NOMO-1 (cell line): Measurements from ENCODE around the gene NATD1.
"Not testable (repeated sequence)": the region's sequence is repeated elsewhere in the genome, so short reads cannot be mapped to it uniquely, and the experiment has no call there.

Experiments
- DNase-seq, 2 experiments: peaks; one replicate each; lab custom pipeline; 2025; ENCODE audit not compliant: unreplicated experiment in 2 of 2; lab: John Stamatoyannopoulos, UW

The NATD1 gene

DNA sequence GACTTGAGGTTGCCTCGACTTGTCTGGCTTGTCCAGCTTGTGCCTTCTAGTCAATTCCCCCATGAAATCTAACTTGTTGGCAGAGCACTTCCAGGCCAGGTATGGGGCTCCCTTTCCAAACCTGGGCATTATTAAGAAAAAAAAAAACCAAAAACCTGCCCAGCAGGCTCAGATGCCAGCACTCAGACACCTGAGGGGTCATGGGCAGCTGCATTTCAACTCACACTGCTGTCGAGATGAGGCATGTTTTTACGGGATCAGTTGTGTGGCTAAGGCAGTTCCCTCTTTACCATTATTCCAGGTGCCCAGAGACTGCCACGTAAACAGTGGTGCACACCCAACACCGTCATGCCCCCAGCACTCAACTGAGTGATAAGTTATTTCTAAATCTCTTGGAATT, 57.1 kb downstream of the NATD1 start:
- DNase-seq: no peak

DNA sequence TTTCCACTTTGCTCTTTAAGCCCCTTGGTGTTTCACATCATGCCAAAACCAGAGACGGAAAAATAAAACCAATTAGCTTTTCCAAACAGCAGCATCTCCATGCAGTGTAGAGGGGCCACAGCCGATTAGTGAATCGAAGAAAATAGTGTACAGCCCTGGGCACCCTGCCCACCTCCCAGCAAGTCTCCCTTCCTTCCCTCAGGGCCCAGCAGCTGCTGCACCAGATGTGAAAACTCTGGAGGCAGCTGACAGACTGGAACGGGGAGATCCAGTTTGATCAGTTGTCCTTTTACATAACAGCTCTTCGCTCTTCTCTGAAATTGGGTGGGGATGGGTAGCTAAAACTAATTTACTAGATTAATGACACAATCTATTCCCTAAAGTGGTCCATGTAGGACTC, 58.5 kb downstream of the NATD1 start:
- no peak for DNase-seq

DNA sequence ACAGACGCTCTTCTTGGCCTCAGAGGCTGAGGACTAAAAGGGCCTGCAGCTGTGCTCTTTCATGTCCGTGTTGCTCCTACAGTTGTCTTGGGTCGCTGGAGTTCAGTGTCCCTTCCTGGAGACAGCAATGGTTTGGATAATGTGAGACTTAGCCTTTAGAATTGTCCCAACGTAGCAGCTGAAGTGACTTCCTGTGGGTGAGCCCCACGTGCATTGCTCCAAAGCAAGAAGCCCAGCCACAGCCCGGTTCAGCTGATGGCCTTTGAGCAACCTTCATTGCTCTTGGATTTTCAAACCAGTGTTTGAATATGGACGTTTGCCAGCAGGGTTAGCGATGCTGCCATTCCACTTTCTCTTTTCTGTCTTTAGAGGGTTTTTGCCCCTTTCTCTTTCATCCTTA, 59.0 kb downstream of the NATD1 start:
- no peak for DNase-seq

DNA sequence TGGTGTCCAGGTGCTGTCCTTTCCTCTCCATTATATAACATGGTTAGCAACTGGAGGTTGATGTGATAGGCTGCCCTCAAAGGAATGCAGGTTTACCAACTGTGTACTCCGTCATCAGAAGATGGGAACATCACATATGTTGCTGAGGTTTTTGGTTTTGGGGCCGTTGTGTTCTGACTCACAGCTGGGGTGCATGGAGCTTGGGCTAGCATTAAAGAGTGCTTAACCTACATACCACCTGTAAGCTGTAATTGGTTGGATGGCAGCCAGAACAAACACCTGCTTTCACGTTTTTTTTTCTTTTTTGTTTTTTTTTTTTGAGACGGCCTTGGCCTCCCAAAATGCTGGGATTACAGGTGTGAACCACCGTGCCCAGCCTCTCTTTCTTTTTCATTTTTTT, 60.2 kb downstream of the NATD1 start:
- DNase-seq: no peak

DNA sequence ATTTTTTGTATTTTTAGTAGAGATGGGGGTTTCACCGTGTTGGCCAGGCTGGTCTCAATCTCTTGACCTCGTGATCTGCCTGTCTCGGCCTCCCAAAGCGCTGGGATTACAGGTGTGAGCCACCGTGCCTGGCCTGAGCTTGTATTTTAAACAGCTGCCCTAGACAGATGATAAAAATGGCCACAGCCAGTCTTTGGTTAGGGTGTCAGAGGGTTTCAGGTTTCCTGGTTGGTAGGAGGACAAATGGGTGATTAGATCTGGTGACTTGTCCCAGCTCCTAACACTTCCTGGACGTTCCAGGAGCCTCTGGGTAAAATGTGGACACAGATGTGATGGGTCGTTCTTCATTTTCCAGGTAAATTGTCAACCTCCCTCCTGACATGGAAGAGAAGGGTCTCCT, 60.8 kb downstream of the NATD1 start:
- not testable (repeated sequence) for DNase-seq

DNA sequence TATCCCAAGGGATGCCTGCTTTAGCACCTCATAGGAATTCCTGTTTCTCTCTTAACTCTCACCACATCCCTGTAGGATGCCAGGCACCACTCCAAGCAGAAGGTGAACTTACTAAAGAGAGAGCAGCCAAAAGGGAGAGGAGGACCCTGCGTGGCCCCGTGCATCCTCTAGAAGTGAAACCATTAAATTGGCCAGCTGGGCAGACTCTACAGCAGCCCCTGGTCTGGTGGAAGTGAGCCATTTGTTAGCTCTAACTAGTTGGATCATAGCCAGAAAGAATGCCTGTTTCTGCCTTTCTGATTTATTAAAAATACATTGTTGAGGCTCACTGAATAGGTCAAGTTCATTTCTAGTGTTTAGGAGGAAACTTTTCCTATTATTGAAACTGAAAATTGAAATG, 61.5 kb downstream of the NATD1 start:
- no peak for DNase-seq

DNA sequence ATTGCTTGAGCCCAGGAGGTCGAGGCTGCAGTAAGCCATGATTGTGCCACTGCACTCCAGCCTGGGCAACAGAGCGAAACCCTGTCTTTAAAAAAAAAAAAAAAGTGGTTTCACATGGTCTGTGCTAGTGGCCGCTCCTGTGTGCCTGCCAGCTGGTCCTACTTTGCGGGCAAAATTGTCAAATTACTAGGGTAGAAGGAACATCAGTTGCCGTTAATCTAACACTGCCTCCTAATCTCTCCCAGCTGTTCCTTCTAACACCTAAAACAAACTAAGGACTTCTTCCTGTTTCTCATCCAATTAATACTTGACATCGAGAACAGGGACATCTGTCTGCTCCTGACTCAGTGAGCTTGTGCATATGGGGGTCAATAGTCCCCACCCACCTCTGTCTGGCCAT, 63.1 kb downstream of the NATD1 start:
- no peak for DNase-seq

DNA sequence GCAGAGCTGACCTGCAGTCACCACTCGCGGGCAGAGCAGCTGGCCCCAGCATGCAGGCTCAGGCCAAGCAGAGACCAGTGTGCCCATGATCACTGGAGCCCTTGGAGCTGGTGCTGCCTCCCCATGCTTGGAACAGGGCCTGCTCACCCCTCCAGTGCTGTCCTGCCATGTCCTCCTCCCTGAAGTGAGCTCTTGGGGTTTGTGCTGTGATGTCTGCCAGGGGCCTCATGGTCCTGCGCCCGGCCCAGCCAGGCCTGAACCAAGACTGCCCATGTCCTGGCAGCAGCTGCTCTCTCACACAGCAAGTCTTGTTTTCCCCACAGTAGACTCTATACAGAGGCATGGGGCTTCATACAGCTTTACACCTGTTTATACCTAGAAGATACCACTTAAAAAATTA, 63.8 kb downstream of the NATD1 start:
- no peak for DNase-seq
